ENCODE results near the gene ZDHHC1.

DNA sequence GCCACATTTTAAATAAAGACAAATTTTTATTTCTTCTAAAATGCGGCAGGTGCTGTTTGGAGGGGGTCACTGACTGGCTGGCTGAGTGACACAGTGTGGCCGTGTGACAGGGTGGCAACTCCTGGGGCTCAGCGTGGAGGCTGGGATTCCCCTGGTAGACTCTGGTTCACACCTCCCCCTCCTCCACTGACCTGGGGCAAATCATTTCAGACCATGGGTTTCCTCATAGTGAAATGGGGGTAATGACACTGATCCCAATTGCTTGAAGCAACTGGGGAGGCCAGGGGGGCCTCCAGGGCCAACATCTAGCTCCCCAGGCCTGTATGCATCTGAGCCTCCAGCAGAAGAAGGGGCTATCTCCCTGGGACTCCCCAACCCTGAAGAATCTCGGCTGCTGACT lies 21.2 kb upstream of the ZDHHC1 start:
- TF ChIP-seq, protein P1, sequence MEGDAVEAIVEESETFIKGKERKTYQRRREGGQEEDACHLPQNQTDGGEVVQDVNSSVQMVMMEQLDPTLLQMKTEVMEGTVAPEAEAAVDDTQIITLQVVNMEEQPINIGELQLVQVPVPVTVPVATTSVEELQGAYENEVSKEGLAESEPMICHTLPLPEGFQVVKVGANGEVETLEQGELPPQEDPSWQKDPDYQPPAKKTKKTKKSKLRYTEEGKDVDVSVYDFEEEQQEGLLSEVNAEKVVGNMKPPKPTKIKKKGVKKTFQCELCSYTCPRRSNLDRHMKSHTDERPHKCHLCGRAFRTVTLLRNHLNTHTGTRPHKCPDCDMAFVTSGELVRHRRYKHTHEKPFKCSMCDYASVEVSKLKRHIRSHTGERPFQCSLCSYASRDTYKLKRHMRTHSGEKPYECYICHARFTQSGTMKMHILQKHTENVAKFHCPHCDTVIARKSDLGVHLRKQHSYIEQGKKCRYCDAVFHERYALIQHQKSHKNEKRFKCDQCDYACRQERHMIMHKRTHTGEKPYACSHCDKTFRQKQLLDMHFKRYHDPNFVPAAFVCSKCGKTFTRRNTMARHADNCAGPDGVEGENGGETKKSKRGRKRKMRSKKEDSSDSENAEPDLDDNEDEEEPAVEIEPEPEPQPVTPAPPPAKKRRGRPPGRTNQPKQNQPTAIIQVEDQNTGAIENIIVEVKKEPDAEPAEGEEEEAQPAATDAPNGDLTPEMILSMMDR (IDR thresholded peaks at IDR 0.05): no peak
- no peak for TF ChIP-seq POLR2A (IDR thresholded peaks at IDR 0.05)

All from testis (tissue), 2 donors.